ENCODE results near the gene ART5. TPM values are rescaled to one million over a fixed set of nuclear protein-coding genes. Genes with fewer than 3 reads are reported as not detected.

The ART5 gene
- total RNA-seq: 1 to 10 TPM; 6.4 to 7.8 TPM
- polyA plus RNA-seq (2013, experiment 1 of 2): 6.1 TPM
- polyA plus RNA-seq (2013, experiment 2 of 2): 5.2 TPM
- long read RNA-seq, experiment 1, partial matches to known transcripts: 0 of 6 reads
- long read RNA-seq, experiment 1, other reads (novel, unspliced or antisense): 5 of 6 reads
- long read RNA-seq, experiment 2, partial matches to known transcripts: 2 of 6 reads
- long read RNA-seq, experiment 2, other reads (novel, unspliced or antisense): 2 of 6 reads
- long read RNA-seq, experiment 3, transcript ART5-203 (4 exons, 1,504 nt): major isoform, 5 of 10 reads
- long read RNA-seq, experiment 3, partial matches to known transcripts: 0 of 10 reads
- long read RNA-seq, experiment 3, other reads (novel, unspliced or antisense): 5 of 10 reads
- long read RNA-seq, experiment 4, transcript ART5-203 (4 exons, 1,504 nt): major isoform, 15 of 27 reads
- long read RNA-seq, experiment 4, partial matches to known transcripts: 1 of 27 reads
- long read RNA-seq, experiment 4, other reads (novel, unspliced or antisense): 10 of 27 reads

GRCh38 chr11:3641701-3642070, at the start of gene ART5:
TSS of gene ART5 (minus strand) at chr11:3641992. CDS start at chr11:3641862, 130 bp downstream.
- WGBS, 2 experiments (ENCODE audit: insufficient coverage in 1 of 2, insufficient read length in 1 of 2): 14 to 53% methylated on average over 3 to 21 of the region's 21 CpGs
- Mint-ChIP-seq H3K4me1 (peaks cover 3% of the 10 kb centered on the region), H3K9me3 (peaks cover 31% of the 10 kb centered on the region), H3K27ac (peak within 1 kb of the TSS; percentile 95), H3K27me3 (ENCODE audit: insufficient read depth) (peaks cover 15% of the 10 kb centered on the region), H3K4me3 (peak within 1 kb of the TSS; percentile 70), H3K36me3 (ENCODE audit: low read depth) (peaks cover 11% of the 10 kb centered on the region)
- Histone ChIP-seq H3K4me3 (ENCODE audit: low read length) (peak within 1 kb of the TSS; percentile 81), H3K27me3 (ENCODE audit: control insufficient read depth, insufficient read depth, low read length, poor library complexity, severe bottlenecking) (no peaks in the 10 kb centered on the region), H3K4me1 (ENCODE audit: control insufficient read depth, insufficient read depth, low read length) (no peaks in the 10 kb centered on the region), H3K27ac (ENCODE audit: low read depth, low read length) (peak within 1 kb of the TSS; percentile 88), H3K9ac (ENCODE audit: extremely low read depth, low read length, poor library complexity, severe bottlenecking) (peak within 1 kb of the TSS; percentile 66), H3K9me3 (ENCODE audit: control insufficient read depth, low read length) (peaks cover 26% of the 10 kb centered on the region), H3K36me3 (ENCODE audit: control insufficient read depth, insufficient read depth, low read length) (no peaks in the 10 kb centered on the region)
- TF ChIP-seq, protein P1, sequence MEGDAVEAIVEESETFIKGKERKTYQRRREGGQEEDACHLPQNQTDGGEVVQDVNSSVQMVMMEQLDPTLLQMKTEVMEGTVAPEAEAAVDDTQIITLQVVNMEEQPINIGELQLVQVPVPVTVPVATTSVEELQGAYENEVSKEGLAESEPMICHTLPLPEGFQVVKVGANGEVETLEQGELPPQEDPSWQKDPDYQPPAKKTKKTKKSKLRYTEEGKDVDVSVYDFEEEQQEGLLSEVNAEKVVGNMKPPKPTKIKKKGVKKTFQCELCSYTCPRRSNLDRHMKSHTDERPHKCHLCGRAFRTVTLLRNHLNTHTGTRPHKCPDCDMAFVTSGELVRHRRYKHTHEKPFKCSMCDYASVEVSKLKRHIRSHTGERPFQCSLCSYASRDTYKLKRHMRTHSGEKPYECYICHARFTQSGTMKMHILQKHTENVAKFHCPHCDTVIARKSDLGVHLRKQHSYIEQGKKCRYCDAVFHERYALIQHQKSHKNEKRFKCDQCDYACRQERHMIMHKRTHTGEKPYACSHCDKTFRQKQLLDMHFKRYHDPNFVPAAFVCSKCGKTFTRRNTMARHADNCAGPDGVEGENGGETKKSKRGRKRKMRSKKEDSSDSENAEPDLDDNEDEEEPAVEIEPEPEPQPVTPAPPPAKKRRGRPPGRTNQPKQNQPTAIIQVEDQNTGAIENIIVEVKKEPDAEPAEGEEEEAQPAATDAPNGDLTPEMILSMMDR (conservative IDR thresholded peaks at IDR 0.05): no peak
- no peak for DNase-seq

GRCh38 chr11:3686751-3687150, 45.0 kb upstream of the ART5 start:
- peaks cover 70% of the 10 kb centered on the region for H3K36me3 Mint-ChIP-seq (ENCODE audit: low read depth)
- H3K9me3 Mint-ChIP-seq: no peaks in the 10 kb centered on the region
- WGBS, 2 experiments (ENCODE audit: insufficient coverage in 1 of 2, insufficient read length in 1 of 2): 92 to 95% methylated on average over 2 to 4 of the region's 4 CpGs
- no peak overlapping the region for H3K4me3 Mint-ChIP-seq
- Histone ChIP-seq H3K36me3 (ENCODE audit: control insufficient read depth, insufficient read depth, low read length) (peaks cover 74% of the 10 kb centered on the region), H3K4me3 (ENCODE audit: low read length) (no peak overlapping the region), H3K4me1 (ENCODE audit: control insufficient read depth, insufficient read depth, low read length) (no peaks in the 10 kb centered on the region), H3K27me3 (ENCODE audit: control insufficient read depth, insufficient read depth, low read length, poor library complexity, severe bottlenecking) (no peaks in the 10 kb centered on the region), H3K27ac (ENCODE audit: low read depth, low read length) (no peak overlapping the region), H3K9ac (ENCODE audit: extremely low read depth, low read length, poor library complexity, severe bottlenecking) (no peak overlapping the region), H3K9me3 (ENCODE audit: control insufficient read depth, low read length) (no peaks in the 10 kb centered on the region)
- no peak overlapping the region for H3K27ac Mint-ChIP-seq
- TF ChIP-seq, protein P1 (conservative IDR thresholded peaks at IDR 0.05): no peak
- DNase-seq: no peak
- no peaks in the 10 kb centered on the region for H3K27me3 Mint-ChIP-seq (ENCODE audit: insufficient read depth)
- no peaks in the 10 kb centered on the region for H3K4me1 Mint-ChIP-seq

DNA sequence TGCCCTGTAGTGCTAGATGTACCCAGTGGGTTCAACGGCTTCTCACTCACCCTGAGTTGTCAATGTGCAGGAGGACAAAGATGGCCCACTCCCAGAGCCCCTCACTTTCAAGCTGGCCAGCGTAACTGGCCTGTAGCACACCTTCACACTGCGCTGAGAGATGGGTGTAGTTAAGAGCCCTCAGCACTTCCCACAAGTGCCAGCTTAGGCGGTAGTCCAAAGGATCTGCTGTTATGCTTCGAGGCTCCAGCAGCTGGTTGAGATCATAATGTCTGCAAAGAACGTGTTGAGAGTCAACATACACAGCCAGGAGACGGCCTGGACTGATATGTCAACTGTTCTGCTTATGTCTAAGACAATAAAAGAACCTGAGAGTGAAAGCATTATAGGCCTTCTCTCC, 44.1 kb upstream of the ART5 start:
- no peak overlapping the region for H3K4me3 Mint-ChIP-seq
- TF ChIP-seq, protein P1 (conservative IDR thresholded peaks at IDR 0.05): no peak

More for the DNA sequence above, 44.1 kb upstream of the ART5 start:
- no peak overlapping the region for H3K4me3 ChIP-seq (ENCODE audit: low read length)
- peaks cover 74% of the 10 kb centered on the region for H3K36me3 ChIP-seq (ENCODE audit: control insufficient read depth, insufficient read depth, low read length)
- Mint-ChIP-seq H3K4me1 (no peaks in the 10 kb centered on the region), H3K27ac (peak overlapping the region; percentile 46), H3K36me3 (ENCODE audit: low read depth) (peaks cover 72% of the 10 kb centered on the region), H3K9me3 (no peaks in the 10 kb centered on the region), H3K27me3 (ENCODE audit: insufficient read depth) (no peaks in the 10 kb centered on the region)
- H3K9me3 ChIP-seq (ENCODE audit: control insufficient read depth, low read length): no peaks in the 10 kb centered on the region
- H3K4me1 ChIP-seq (ENCODE audit: control insufficient read depth, insufficient read depth, low read length): no peaks in the 10 kb centered on the region
- no peak overlapping the region for H3K9ac ChIP-seq (ENCODE audit: extremely low read depth, low read length, poor library complexity, severe bottlenecking)
- no peak overlapping the region for H3K27ac ChIP-seq (ENCODE audit: low read depth, low read length)
- 96 to 97% methylated on average over 7 of the region's 7 CpGs for WGBS, 2 experiments (ENCODE audit: insufficient coverage in 1 of 2, insufficient read length in 1 of 2)
- H3K27me3 ChIP-seq (ENCODE audit: control insufficient read depth, insufficient read depth, low read length, poor library complexity, severe bottlenecking): no peaks in the 10 kb centered on the region
- DNase-seq: no peak
